ENCODE data around the gene MRPL20.

DNA sequence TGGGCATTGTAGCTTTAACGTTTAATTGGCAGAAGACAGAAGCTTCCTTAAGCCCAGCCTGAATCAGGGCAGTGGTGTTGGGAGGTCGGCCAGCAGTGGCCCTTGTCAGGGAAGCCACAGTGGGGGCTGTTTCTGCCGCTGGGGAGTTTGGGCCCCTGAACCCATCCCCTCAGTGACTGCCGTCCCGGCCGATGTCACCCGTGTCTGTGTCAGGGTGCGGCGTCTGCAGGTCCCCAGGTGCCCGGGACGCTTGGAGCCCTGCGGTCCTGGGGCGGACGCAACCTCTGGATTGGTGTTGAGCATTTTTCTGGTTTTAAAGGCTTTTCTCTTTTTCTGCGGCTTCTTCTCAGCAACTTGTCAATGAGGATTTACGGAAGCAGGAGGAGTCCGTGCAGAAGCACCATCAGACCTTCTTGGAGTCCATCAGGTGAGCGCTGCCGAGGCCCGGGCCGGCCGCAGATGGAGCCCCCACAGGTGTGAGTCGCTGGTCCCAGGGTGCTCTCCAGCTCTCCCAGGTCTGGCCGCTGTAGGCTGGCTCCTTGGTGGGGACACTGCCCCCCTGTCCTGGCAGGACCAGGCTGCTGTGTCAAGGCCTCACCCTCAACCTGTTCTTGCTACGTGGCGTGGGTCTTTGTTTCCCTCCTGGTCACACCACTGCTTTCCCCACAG lies 44.7 kb upstream of the MRPL20 start:
- TF ChIP-seq POLR2A (IDR thresholded peaks at IDR 0.05) (no peak), EP300 (IDR thresholded peaks at IDR 0.05) (no peak)
- TF ChIP-seq, protein P1, sequence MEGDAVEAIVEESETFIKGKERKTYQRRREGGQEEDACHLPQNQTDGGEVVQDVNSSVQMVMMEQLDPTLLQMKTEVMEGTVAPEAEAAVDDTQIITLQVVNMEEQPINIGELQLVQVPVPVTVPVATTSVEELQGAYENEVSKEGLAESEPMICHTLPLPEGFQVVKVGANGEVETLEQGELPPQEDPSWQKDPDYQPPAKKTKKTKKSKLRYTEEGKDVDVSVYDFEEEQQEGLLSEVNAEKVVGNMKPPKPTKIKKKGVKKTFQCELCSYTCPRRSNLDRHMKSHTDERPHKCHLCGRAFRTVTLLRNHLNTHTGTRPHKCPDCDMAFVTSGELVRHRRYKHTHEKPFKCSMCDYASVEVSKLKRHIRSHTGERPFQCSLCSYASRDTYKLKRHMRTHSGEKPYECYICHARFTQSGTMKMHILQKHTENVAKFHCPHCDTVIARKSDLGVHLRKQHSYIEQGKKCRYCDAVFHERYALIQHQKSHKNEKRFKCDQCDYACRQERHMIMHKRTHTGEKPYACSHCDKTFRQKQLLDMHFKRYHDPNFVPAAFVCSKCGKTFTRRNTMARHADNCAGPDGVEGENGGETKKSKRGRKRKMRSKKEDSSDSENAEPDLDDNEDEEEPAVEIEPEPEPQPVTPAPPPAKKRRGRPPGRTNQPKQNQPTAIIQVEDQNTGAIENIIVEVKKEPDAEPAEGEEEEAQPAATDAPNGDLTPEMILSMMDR (IDR thresholded peaks at IDR 0.05): no peak
